HG03442 (cell line): ENCODE data around the gene TMEM179B.
"Not testable (repeated sequence)": the region's sequence is repeated elsewhere in the genome, so short reads cannot be mapped to it uniquely, and the experiment has no call there.

Experiments
- ATAC-seq: cut with Tn5 transposase; IDR thresholded peaks from one replicate; pipeline ENCODE4 v1.9.1; 2021; ENCODE audit warnings: mild to moderate bottlenecking, moderate library complexity; ENCODE audit not compliant: unreplicated experiment

Gene TMEM179B, protein sequence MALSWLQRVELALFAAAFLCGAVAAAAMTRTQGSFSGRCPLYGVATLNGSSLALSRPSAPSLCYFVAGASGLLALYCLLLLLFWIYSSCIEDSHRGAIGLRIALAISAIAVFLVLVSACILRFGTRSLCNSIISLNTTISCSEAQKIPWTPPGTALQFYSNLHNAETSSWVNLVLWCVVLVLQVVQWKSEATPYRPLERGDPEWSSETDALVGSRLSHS

DNA sequence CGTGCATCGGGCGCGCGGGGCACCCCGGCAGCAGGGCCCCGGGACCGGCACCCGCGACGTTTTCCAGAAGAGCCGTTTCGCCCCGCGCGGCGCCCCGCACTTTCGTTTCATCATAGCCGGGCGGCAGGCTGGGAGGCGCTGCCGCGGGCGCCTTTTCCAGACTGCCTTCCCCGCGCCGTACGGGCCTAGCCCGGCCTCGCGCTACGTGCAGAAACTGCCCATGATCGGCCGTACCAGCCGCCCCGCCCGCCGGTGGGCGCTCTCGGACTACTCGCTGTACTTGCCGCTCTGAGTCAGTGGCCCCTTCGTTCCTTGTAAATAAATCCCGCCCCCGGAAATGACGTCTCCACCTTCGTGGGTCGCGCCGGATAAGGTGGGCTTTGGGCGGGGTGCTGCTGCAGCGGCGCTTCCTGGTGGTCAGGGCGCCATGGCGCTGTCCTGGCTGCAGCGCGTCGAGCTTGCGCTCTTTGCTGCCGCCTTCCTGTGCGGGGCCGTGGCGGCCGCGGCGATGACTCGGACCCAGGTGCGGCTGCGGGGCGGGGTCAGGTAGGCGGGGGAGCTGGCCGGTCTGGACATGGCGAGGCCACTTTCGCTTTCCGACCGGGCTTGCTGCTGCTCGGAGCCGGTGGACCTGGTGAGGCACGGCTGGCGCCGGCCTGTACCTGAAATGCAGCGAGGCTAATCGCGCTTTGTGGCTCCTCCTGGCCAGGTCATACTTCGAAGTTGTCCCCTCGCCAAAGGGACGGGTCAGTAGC is at the start of gene TMEM179B:
TSS of gene TMEM179B (plus strand) at position 398 of the 755 bp plus-strand sequence. CDS start at position 428, 30 bp downstream.
- peak; percentile 65 for ATAC-seq

DNA sequence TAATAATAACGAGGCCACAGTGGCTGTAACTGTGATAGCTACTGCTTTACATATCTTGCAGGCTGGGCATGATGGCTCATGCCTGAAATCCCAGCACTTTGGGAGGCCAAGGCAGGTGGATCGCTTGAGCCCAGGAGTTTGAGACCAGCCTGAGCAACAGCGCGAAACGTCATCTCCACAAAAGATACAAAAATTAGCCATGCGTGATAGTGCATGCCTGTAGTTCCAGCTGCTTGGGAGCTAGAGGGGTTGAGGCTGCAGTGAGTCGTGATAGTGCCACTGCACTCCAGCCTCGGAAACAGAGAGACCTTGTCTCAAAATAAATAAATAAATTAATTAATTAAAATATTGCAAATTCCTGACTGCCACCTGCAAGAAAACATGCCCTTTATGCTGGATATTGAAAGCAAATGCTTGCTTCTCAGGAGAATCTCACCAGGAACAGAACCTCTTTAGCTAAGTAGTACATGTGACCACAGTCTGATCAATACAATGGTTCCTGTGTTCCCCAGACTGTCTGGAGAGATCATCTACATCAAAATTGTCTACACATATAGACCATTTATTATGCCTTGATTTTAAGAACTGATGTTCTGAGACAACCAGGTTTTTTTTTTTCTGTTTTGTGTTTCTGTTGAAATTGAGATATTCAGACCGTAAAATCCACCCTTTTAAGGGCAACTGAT is 39.6 kb upstream of the TMEM179B start:
- ATAC-seq, result no peak

DNA sequence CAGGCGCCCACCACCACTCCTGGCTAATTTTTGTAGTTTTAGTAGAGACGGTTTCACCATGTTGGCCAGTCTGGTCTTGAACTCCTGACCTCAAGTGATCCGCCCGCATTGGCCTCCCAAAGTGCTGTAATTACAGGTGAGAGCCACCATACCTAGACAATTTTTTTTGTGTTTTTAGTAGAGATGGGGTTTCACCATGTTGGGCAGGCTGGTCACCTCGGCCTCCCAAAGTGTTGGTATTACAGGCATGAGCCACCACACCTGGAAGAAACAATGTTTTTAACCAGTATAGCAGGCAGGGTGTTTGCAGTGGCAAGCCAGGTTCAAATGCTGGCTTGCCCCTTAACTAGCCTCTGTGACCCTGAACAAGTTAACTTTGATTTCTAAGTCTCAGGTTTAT is 37.3 kb upstream of the TMEM179B start:
- not testable (repeated sequence) for ATAC-seq

DNA sequence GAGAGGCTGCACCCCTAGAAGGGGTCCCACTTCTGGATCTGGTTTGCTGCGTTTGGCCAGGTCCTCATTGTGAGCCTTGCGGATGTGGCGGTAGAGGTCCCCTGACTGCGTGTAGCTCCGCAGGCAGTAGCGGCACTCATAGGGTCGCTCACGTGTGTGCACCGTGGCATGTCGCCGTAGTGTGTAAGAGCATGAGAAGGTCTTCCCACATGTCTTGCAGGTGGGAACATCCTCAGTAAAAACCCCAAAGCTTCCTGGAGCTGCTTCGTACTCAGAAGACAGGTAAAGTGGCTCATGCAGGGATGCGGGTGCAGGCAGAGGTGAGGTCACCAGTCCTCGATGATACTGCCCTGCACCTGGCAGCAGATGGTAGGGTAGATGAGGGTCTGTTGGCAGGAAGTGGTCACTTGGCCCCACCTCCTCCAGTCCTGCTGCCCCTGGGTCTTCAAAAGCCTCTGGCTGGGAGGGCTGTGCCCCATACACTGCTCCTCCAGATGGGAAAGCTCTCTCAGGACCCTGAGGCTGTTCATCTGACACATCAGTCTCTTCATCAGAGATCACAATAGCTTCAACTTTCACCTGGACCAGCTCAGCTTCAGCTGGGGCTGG is 34.9 kb upstream of the TMEM179B start:
- no peak for ATAC-seq

DNA sequence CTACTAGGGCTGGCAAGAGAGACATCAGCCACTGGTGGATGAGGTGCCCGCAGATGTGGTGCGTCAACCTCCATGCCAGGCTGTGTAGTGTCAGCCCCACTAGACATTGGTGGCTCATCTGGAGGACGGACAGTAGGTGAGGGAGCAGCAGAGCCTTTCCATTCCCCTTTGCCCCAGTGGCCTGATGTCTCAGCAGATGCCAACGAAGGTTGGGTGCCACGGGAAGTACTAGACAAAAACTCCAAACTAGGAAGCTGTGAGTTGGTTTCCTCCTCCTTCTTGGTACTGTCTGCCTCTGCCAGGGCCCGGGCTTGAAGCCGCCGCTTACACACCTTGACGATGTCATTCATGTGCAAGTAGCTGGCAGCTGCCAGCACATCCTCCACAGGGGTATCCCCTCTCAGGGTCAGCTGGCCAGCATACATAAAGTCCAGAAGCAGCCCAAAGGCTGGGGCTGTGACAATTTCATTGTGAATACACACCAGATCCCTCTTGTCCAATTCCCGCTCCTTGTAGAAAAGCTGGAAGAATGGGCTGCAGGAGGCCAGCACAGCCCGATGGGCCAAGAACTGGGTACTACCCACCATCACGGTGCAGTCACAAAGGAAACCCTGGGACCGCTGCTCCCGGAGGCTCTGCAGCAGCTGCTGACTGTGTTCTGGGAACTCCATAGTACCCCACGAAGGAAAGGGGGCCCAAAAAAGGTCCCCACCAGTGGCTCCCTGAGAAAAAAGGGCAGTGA is 34.0 kb upstream of the TMEM179B start:
- ATAC-seq, result no peak

DNA sequence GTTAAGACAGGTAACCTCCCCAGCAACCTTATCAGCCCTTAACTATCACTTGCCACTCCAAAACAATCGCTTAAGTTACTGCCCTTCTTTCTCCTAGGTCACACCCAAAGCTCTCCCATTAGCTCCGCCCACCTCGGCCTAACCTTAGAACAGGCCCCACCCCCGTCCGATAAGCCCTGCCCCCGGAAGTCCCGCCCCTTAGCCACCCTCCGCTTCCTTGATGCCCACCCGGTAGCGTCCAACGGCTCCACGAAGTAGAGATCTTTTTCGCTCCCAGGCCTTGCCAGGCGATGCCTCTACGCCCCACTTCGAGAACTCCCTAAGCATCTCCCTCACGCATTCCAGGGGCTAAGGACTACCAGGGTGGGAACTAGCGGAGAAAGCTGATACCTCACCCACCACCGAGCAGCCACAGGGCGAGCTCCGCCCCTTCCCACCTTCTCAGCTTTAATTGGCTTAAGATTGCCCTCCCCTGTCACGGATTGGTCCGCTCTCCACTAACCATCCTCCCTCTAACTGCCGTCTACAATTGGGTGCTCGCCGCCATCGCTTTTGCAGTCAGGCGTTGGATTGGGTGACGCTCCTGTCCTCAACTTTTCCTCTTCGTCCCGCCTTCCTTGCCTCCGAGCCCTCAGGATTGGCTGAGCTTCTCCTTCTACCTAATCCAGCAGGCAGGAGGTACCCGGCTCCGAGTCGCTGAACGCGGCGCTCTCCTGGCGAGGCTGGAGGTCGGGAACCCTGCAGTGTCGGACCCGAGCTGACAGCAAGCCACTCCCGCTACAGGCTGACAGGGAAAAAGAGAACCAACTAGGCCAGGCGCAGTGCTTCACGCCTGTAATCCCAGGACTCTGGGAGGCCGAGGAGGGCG is 33.2 kb upstream of the TMEM179B start, which contains the start of gene ZBTB3:
TSS of gene ZBTB3 (minus strand) at position 425 of the 868 bp plus-strand sequence. CDS start 496 bp downstream, outside the sequence.
- ATAC-seq, result peak; percentile 95

DNA sequence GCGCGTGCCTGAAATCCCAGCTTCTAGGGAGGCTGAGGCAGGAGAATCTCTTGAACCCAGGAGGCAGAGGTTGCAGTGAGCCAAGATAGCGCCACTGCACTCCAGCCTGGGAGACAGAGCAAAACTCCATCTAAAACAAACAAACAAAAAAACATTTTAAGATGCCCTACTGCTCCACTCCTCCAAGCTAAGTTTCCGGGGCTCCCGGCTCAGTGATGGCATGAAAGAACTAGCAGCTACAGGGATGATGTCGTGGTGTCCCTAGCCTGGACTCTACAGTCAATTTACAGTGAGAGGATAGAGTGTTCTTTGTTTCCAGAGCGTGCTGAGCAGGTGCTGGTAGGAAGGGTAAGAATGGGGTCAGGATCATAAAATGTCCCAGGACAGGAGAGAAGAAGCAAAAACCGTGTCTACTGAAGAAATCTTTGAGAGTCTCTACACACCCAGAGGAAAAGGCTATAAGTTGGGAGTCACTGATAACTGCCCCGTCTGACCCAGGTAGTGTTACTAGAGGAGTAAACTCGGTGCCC is 32.1 kb upstream of the TMEM179B start:
- ATAC-seq, result no peak

DNA sequence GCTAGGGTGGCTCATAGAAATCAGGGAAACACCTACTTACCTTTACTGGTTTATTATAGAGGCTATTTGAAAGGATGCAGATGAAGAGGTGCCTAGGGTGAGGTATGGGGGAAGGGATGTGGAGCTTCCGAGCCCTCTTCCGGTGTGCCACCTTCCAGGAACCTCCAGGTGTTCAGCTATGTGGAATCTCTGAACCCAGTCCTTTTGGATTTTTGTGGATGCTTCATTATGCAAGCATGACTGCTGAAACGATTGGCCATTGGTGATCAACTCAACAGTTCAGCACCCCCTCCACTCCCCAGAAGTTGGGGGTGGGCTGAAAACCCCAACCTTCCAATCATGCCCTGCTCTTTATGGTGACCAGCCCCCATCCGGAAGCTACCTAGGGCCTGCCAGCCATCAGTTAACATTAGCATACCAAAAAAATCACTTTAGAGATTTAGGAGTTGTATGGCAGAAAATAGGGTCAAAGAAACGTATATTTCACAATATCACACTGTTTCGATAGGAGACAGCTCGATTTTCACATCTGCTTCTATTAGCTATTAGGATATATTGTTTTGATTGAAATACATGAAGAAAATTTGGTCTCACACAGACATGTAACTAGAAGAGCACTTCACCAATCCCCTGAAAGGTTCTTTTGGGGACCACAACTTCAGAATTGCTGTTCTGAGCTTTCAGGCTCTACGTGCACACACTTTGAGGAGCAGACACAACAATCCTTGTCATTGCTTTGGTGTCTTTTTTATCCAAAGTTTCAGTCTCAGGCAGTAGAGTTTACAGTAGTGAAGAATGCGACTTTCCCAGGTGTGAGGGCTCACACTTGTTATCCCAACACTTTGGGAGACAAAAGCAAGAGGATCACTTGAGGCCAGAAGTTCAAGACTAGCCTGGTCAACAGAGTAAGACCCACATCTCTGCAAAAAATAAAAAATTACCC is 29.1 kb upstream of the TMEM179B start:
- ATAC-seq, result no peak

DNA sequence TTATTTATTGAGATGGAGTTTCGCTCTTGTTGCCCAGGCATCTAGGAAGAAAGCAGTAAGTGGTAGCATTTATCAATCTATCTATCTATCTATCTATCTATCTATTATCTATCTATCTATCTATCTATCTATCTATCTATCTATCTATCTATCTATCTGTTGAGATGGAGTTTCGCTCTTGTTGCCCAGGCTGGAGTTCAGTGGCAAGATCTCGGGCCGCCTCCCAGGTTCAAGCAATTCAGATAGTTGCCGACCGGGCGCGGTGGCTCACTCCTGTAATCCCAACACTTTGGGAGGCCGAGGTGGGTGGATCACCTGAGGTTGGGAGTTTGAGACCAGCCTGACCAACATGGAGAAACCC is 26.4 kb upstream of the TMEM179B start:
- ATAC-seq, result not testable (repeated sequence)

DNA sequence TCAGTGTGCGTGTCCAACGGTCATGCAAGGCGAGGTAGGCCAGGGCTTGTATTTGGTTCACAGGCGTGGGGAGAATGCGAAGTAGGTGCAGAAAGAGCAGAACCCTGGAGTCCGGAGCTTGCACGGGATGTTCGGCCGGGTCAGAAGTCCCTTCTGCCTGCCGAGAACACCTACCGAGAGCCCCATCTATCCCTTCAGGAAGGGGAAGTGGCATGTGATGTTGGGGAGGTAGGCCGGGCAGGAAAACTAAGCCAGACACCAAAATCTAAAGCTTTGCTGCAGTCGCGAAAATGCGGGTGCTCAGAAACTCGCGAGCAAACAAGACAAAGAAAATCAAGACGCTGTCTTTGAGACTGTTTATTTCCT is 16.4 kb upstream of the TMEM179B start:
- ATAC-seq, result peak; percentile 3

DNA sequence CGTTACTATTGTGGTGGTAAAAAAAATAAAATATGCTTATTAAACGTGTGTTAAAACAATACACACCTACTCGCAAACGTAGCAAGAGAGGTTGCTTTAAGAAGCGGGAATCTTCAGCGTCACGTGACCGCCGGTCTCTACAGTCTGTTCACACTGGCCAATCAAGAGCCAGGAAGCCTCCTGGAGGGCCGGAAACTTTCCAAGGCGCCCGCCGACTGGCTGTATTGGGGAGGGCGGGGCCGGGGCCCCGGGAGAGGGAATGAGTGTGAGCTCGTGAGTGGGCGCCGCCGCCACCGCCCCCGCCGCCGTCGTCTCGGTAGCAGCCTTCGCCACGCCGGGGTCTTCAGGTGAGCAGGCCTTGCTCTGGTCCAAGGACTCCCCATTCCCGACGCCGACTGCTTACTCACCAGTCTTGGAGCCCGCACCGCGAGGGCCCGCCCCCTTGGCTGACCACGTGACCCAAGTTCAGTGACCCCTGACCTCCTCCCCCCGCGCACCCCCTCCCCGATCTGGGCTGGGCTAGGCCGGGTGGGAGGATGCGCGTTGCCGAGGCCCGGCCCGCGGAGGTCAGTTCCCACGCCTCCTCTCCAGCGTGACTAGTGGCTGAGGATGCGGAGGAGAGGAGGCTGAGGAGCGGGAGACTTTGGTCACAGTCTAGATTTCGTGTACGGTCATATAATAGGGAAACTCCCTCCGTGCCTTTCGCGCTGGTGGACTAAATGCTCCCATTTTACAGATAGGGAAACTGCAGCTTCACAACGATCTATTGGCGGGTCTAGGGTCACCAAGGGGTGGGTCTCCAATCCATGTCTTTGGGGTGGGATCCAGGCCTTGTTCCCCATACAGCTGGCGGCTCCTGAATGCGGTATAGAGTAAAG is 15.8 kb upstream of the TMEM179B start, which contains the start of gene TAF6L:
TSS of gene TAF6L (plus strand) at position 253 of the 878 bp plus-strand sequence. CDS start 4,388 bp downstream, outside the sequence.
- ATAC-seq, result peak; percentile 75

DNA sequence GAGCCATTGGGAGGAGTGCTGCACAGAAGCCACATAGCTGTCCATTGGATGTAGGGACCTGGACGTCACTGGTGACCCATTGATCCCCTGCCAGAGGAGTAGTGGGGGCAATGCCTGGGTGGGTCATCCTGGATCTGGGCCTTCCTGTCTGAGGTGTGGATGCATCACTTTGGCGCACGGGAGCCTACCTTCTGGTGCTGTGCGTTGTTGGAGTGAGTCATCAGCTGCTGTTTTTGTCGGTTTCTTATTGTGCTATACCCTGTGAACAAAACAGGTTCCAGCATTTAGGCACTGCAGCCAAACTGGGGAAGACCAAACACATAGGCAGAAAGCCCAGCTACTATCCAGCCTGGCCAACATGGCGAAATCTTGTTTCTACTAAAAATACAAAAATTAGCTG is 12.8 kb upstream of the TMEM179B start:
- no peak for ATAC-seq

DNA sequence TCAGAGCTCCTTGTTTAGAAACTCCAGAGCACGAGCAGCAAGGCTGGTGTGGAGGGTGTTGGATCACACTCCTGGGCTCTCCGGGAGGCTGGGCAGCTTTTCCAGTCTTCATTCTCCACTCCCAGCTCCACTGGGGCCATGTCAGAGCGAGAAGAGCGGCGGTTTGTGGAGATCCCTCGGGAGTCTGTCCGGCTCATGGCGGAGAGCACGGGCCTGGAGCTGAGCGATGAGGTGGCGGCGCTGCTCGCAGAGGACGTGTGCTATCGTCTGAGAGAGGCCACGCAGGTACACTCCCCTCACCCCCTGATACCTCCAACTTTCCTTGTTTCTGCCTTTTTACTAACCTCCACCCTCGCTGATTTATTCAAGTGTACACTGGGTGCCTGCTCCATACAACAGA is 11.6 kb upstream of the TMEM179B start:
- no peak for ATAC-seq

DNA sequence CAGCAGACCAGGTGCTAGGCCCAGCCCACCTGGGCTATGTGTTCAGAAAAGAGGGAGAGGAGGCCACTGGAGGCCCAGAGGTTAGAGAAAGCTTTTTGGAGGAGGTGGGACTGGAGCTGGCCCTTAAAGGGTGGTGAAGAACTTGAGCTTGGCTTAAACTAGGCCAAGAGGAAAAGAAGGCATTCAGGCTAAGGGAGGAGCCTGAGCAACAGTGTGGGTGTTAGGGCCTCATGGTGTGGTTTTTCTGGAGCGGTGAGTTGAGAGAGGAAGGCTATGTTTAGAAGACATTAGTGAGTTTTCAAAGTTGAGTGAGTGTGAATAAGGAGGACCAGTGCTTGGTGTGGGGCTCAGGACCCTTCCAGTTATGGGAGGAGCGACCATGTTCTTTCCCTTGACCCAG is 9.8 kb upstream of the TMEM179B start:
- no peak for ATAC-seq

DNA sequence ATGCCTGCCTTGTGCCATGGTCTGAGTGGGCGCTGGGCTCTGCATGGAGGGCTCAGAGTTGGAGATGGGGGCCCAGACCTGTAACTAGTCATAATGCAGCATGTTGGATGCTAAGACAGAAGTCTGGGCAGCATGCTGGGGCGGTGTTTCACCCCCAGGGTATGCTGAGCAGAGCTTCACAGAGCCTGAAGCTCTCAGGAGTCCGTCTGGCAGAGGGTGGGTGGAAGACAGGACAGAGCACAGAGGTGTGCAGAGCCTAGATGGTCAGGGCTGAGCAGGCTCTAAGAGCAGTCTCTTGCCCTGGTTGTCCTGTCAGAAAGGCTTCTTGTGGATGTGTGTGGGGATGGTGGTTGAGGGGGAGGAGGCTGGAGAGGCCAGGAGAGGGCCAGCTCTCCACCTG is 8.8 kb upstream of the TMEM179B start:
- no peak for ATAC-seq

DNA sequence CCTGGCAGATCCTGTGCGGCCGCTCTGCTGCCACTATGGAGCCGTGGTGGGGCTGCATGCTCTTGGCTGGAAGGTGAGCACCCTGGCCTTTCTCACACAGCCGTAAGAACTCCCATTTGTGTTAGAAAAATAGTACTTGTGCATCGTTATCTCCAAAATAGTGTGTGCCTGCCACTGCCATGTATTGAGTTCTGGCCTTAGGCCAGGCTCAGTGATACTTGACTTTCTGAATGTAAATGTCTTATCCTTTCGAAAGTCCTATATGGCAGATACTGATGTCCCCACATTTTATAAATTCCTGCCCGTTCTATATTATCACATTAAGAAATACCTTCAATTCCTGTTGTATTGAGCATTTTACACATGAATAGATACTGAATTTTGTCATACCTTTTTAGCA is 4.4 kb upstream of the TMEM179B start:
- ATAC-seq, result no peak

DNA sequence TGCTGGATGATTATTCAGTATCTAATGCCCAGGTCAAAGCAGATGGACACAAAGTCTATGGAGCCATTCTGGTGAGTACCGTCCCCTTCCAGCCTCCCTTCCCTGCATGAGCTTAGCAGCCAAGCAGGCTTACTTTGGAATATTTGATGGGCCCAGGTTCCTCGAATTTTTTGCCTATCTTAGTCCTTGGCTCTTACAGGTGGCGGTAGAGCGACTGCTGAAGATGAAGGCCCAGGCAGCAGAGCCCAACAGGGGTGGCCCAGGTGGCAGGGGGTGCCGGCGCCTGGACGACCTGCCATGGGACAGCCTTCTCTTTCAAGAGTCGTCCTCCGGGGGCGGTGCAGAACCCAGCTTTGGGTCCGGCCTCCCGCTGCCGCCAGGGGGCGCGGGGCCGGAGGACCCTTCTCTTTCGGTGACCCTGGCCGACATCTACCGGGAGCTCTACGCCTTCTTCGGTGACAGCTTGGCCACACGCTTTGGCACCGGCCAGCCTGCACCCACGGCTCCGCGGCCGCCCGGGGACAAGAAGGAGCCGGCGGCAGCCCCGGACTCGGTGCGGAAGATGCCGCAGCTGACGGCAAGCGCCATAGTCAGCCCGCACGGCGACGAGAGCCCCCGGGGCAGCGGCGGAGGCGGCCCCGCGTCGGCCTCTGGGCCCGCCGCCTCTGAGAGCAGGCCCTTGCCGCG is 741 bp upstream of the TMEM179B start:
- peak; percentile 59 for ATAC-seq
